GM12878 (cell line): ENCODE results near the gene CCDC24. TPM values are rescaled to one million over a fixed set of nuclear protein-coding genes. Genes with fewer than 3 reads are reported as not detected.

Source experiments
- ATAC-seq: fragments of 200-7000 bp; cut with Tn5 transposase; 3 replicates; pipeline ENCODE4 v1.9.1; 2020; ENCODE audit warnings: mild to moderate bottlenecking, moderate library complexity
- BruUV-seq: library from RNA; stranded (reverse); fragments of 400-500 nt; replicated peaks from 2 replicates; lab custom pipeline; 2021; lab: Mats Ljungman, UMichigan
- CTCF ChIA-PET: fragments of 300-600 bp; sonication (Branson Sonifier 250); formaldehyde crosslinking; extraction: SDS; loops from one replicate; lab custom pipeline; 2021; ENCODE audit warnings: inconsistent platforms; lab: Yijun Ruan, JAX
- POLR2A ChIA-PET: fragments of 350-600 bp; formaldehyde crosslinking; extraction: SDS; loops from one replicate; lab custom pipeline; 2021; ENCODE audit warnings: inconsistent platforms; lab: Charles Lee
- RAD21 ChIA-PET: fragments of 300-600 bp; sonication (Branson Sonifier 250); formaldehyde crosslinking; loops from one replicate; lab custom pipeline; 2023; ENCODE audit warnings: antibody characterized with exemption; ENCODE audit not compliant: unreplicated experiment; lab: Charles Lee
- SMC1A ChIA-PET: fragments of 300-600 bp; sonication (Branson Sonifier 250); formaldehyde crosslinking; loops from one replicate; lab custom pipeline; 2023; ENCODE audit not compliant: unreplicated experiment, uncharacterized antibody; lab: Charles Lee
- DNase-seq: peaks from one replicate; pipeline ENCODE4 v3.0.0-alpha.2; 2011; ENCODE audit warnings: low read depth, low spot score
- FAIRE-seq: peaks from 3 replicates; lab custom pipeline; 2011; peaks lifted over from hg19 to GRCh38; lab: Jason Lieb, UNC
- H2AFZ ChIP-seq: 2 replicates; pipeline ENCODE4 v1.6.0; 2011; ENCODE audit warnings: low read depth, low read length, control low read depth; ENCODE audit not compliant: control insufficient read depth
- H3K27ac ChIP-seq: 2 replicates; pipeline ENCODE4 v1.5.1; 2011; ENCODE audit warnings: control low read depth; ENCODE audit not compliant: control insufficient read depth, insufficient read depth
- H3K27me3 ChIP-seq, 2 experiments: replicated peaks in 1 of 2; 2 replicates each; pipeline versions ENCODE4 v1.6.0 to v1.6.1; 2011; ENCODE audit warnings: low read length in 1 of 2; ENCODE audit not compliant: control insufficient read depth in 2 of 2, insufficient read depth in 2 of 2
- H3K36me3 ChIP-seq, 2 experiments: 2 replicates each; pipeline ENCODE4 v1.5.1; 2011; ENCODE audit warnings: low read length in 1 of 2; ENCODE audit not compliant: control insufficient read depth in 2 of 2, insufficient read depth in 2 of 2
- H3K4me1 ChIP-seq: 2 replicates; pipeline ENCODE4 v1.6.1; 2011; ENCODE audit warnings: mild to moderate bottlenecking, low read length, moderate library complexity, mixed read lengths; ENCODE audit not compliant: control insufficient read depth, insufficient read depth
- H3K4me2 ChIP-seq: 2 replicates; pipeline ENCODE4 v1.6.0; 2011; ENCODE audit warnings: control low read depth; ENCODE audit not compliant: control insufficient read depth, insufficient read depth
- H3K4me3 ChIP-seq: fragments of 200-600 bp; sonication (generic); 2 replicates; pipeline ENCODE4 v1.5.1; 2016
- H3K79me2 ChIP-seq: 2 replicates; pipeline ENCODE4 v1.6.0; 2011; ENCODE audit warnings: low read length; ENCODE audit not compliant: control insufficient read depth, insufficient read depth
- H3K9ac ChIP-seq: 2 replicates; pipeline ENCODE4 v1.8.0; 2011; ENCODE audit warnings: low read length, control low read depth, mixed read lengths; ENCODE audit not compliant: control insufficient read depth, insufficient read depth
- H3K9me3 ChIP-seq: replicated peaks from 3 replicates; pipeline ENCODE4 v1.5.1; 2011; ENCODE audit warnings: mild to moderate bottlenecking, low read length; ENCODE audit not compliant: control insufficient read depth, insufficient read depth
- H4K20me1 ChIP-seq: 2 replicates; pipeline ENCODE4 v1.6.0; 2011; ENCODE audit not compliant: control insufficient read depth, insufficient read depth
- BMI1 ChIP-seq: fragments of 450-650 bp; IDR thresholded peaks from 2 replicates; pipeline ENCODE4 v1.6.1; 2016; ENCODE audit warnings: mild to moderate bottlenecking, moderate library complexity, borderline replicate concordance
- DPF2 ChIP-seq: fragments of 450-650 bp; IDR thresholded peaks from 2 replicates; pipeline ENCODE4 v1.6.1; 2017; ENCODE audit warnings: mild to moderate bottlenecking
- HDAC6 ChIP-seq: fragments of 200-600 bp; sonication (generic); IDR thresholded peaks from one replicate; pipeline ENCODE4 v1.8.0; 2017; ENCODE audit warnings: antibody characterized with exemption; ENCODE audit not compliant: unreplicated experiment
- HDGF ChIP-seq: fragments of 450-650 bp; IDR thresholded peaks from 2 replicates; pipeline ENCODE4 v1.6.1; 2016; ENCODE audit warnings: antibody characterized with exemption
- PAX8 ChIP-seq: fragments of 450-650 bp; IDR thresholded peaks from 2 replicates; pipeline ENCODE4 v1.6.1; 2017; ENCODE audit warnings: mild to moderate bottlenecking, moderate library complexity
- RELA ChIP-seq: fragments of 450-650 bp; IDR thresholded peaks from 2 replicates; pipeline ENCODE4 v1.8.0; 2014; ENCODE audit warnings: borderline replicate concordance; ENCODE audit not compliant: partially characterized antibody
- SIN3A ChIP-seq: IDR thresholded peaks from 2 replicates; pipeline ENCODE4 v1.6.1; 2012; ENCODE audit warnings: low read depth, low read length, improper control_type of control experiment
- SRF ChIP-seq, 2 experiments: IDR thresholded peaks; 2 replicates each; pipeline ENCODE4 v1.6.1; 2011; ENCODE audit warnings: low read depth in 2 of 2, low read length in 2 of 2, mild to moderate bottlenecking in 1 of 2, moderate library complexity in 1 of 2
- TBL1XR1 ChIP-seq: IDR thresholded peaks from 2 replicates; pipeline ENCODE4 v1.6.1; 2012; ENCODE audit warnings: low read depth, low read length, improper control_type of control experiment
- TCF3 ChIP-seq: IDR thresholded peaks from 2 replicates; pipeline ENCODE4 v1.6.1; 2012; ENCODE audit warnings: low read depth, mild to moderate bottlenecking, low read length, borderline replicate concordance; ENCODE audit not compliant: insufficient read depth
- YBX1 ChIP-seq: fragments of 450-650 bp; IDR thresholded peaks from 2 replicates; pipeline ENCODE4 v1.6.1; 2016; ENCODE audit warnings: antibody characterized with exemption
- ZNF24 ChIP-seq: fragments of 450-650 bp; IDR thresholded peaks from 2 replicates; pipeline ENCODE4 v1.6.1; 2017; ENCODE audit warnings: antibody characterized with exemption, mild to moderate bottlenecking
- ZNF274 ChIP-seq: IDR thresholded peaks from one replicate; pipeline ENCODE4 v1.8.0; 2011; ENCODE audit not compliant: insufficient read length, insufficient read depth
- ZSCAN29 ChIP-seq: fragments of 450-650 bp; IDR thresholded peaks from 2 replicates; pipeline ENCODE4 v1.6.1; 2017; ENCODE audit warnings: mild to moderate bottlenecking, moderate library complexity
- ZZZ3 ChIP-seq: IDR thresholded peaks from 2 replicates; pipeline ENCODE4 v1.6.1; 2011; ENCODE audit warnings: low read depth; ENCODE audit not compliant: control insufficient read depth, insufficient read length
- WGBS: methylation state at CpG from one replicate; pipeline ENCODE4 v1.1.6; 2016; ENCODE audit warnings: low lambda C conversion rate; ENCODE audit not compliant: insufficient replicate concordance, insufficient coverage; ENCODE audit errors: missing lambda C conversion rate; 5-methylcytosine and 5-hydroxymethylcytosine counted together
- in situ Hi-C: fragments of 300-500 bp; cut with MboI; formaldehyde crosslinking; loops from 9 replicates; pipeline ENCODE4 v1.14.3; 2018; ENCODE audit warnings: mixed read lengths
- intact Hi-C: fragments of 100-400 bp; cut with micrococcal nuclease; formaldehyde crosslinking; loops from one replicate; pipeline ENCODE4 v1.14.2; 2022; ENCODE audit not compliant: unreplicated experiment
- polyA plus RNA-seq, 11 experiments: library from polyadenylated mRNA; depleted of rRNA in 4 of 11; unstranded in 6 of 11; stranded (reverse) in 5 of 11; fragments of >200 nt; fragmentation: Nextera tagmentation in 4 of 11; fragmentation: Illumina TruSeq in 1 of 11; extraction: Ambion mirVana in 4 of 11; extraction: Trizol in 1 of 11; gene quantifications; 1 replicate in 1 of 11; 2 replicates in 10 of 11; pipeline versions ENCODE4 v1.2.1 to v1.2.3, GENCODE V29; 2011 to 2016; ENCODE audit warnings: inconsistent platforms in 2 of 11, missing spikeins in 2 of 11, low read depth in 1 of 11
- total RNA-seq, 4 experiments: library from RNA; depleted of rRNA in 3 of 4; stranded (reverse); fragments of >200 nt in 3 of 4; fragmentation: Illumina TruSeq in 1 of 4; extraction: Trizol in 1 of 4; gene quantifications; 2 replicates each; pipeline versions ENCODE4 v1.2.1 to v1.2.3, GENCODE V29; 2013 to 2021
- TF ChIP-seq, protein P1 (sequence below): fragments of 450-650 bp; IDR thresholded peaks from 2 replicates; pipeline ENCODE4 v1.6.1; 2016; ENCODE audit warnings: mild to moderate bottlenecking
- TF ChIP-seq, protein P2 (sequence below): IDR thresholded peaks from 2 replicates; pipeline ENCODE4 v1.6.1; 2012; ENCODE audit warnings: low read depth, low read length, improper control_type of control experiment

Gene CCDC24
- total and polyA plus RNA-seq, 10 of the 15 experiments (the other 5 are each of a cell fraction or from before 2014, with no cell fraction given) = 0.18 to 3.1 (median 1.6) TPM; not detected in 1

GRCh38 chr1:43952731-43953346 lies 38.6 kb upstream of the CCDC24 start (continued):
- TF ChIP-seq, protein P1, sequence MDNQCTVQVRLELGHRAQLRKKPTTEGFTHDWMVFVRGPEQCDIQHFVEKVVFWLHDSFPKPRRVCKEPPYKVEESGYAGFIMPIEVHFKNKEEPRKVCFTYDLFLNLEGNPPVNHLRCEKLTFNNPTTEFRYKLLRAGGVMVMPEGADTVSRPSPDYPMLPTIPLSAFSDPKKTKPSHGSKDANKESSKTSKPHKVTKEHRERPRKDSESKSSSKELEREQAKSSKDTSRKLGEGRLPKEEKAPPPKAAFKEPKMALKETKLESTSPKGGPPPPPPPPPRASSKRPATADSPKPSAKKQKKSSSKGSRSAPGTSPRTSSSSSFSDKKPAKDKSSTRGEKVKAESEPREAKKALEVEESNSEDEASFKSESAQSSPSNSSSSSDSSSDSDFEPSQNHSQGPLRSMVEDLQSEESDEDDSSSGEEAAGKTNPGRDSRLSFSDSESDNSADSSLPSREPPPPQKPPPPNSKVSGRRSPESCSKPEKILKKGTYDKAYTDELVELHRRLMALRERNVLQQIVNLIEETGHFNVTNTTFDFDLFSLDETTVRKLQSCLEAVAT = no peak
- TF ChIP-seq, all 136 proteins: peak for 0

DNA sequence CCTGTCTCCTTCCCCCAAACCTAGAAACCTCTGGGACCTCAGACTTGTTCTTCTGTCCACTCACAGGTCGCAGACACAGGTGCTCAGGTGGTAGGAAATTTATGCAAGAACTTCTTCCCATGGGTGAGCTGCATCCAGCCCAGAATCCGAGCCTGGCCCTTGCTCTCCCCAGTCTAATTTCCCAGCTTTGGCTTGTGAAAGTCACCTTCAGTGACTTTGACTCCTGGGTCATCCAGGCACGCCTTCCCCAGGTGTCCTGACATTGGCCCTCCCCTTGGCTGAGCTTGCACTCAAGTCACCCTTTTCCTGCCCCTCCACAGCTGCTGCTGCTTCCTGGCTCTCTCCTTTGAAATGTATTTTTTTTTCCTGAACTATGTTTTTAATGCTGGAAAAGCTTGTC lies 38.0 kb upstream of the CCDC24 start:
- no peak overlapping the region for H2AFZ ChIP-seq
- no peak overlapping the region for H3K9ac ChIP-seq
- ChIA-PET RAD21 (interaction anchor here (1.3 kb wide), 1 partner anchor 52 kb away, joined by 4 read pairs; no protein-coding TSS in a partner anchor), CTCF (interaction anchor here (0.7 kb wide), 1 partner anchor 8 kb away, joined by 3 read pairs; no protein-coding TSS in a partner anchor), SMC1A (interaction anchor here (0.9 to 1.7 kb wide), 5 partner anchors 19 to 189 kb away, joined by 3 to 8 read pairs (median 3); no protein-coding TSS in a partner anchor), POLR2A (interaction anchor here (0.6 kb wide), 1 partner anchor 583 kb away, joined by 6 read pairs; no protein-coding TSS in a partner anchor)
- TF ChIP-seq ZZZ3 (no peak), ZSCAN29 (no peak), PAX8 (no peak), YBX1 (no peak), TBL1XR1 (no peak), BMI1 (no peak), TCF3 (no peak), HDAC6 (no peak), RELA (no peak), ZNF24 (no peak), ZNF274 (no peak), SIN3A (no peak), HDGF (no peak), DPF2 (no peak), SRF (IDR thresholded peaks at IDR 0.05; ENCODE audit: low read depth in 2 of 2, low read length in 2 of 2) (no peak)
- TF ChIP-seq, protein P2, sequence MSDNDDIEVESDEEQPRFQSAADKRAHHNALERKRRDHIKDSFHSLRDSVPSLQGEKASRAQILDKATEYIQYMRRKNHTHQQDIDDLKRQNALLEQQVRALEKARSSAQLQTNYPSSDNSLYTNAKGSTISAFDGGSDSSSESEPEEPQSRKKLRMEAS = no peak
- DNase-seq (no peak), ATAC-seq (no peak), FAIRE-seq (no peak)
- H4K20me1 ChIP-seq = no peaks in the 10 kb centered on the region
- H3K79me2 ChIP-seq = peaks cover 1% of the 10 kb centered on the region
- WGBS = 69% methylated on average over 3 of the region's 3 CpGs
- intact Hi-C loops (no loop called here), in situ Hi-C loops (no loop called here)
- no peak overlapping the region for H3K27ac ChIP-seq
- no peaks in the 10 kb centered on the region for H3K9me3 ChIP-seq
- no peak overlapping the region for H3K4me3 ChIP-seq
- BruUV-seq = no TSS peak
- H3K4me1 ChIP-seq = peaks cover 1% of the 10 kb centered on the region; the same call in 1 of the 2 replicates
- H3K36me3 ChIP-seq = peaks cover 0 to 10% of the 10 kb centered on the region in 2 experiments; a peak in 1 of 4 replicates
- no peak overlapping the region for H3K4me2 ChIP-seq
- no peaks in the 10 kb centered on the region for H3K27me3 ChIP-seq
